Mesenteric fat pad (tissue), 1 donor: Measurements from ENCODE around the gene STAMBPL1. TPM values are rescaled to one million over a fixed set of nuclear protein-coding genes. Genes with fewer than 3 reads are reported as not detected.
"Not testable (repeated sequence)": the region's sequence is repeated elsewhere in the genome, so short reads cannot be mapped to it uniquely, and the experiment has no call there.

Experiments used
- DNase-seq: peaks from one replicate; pipeline ENCODE4 v3.0.0-alpha.2; 2020; ENCODE audit warnings: low spot score
- total RNA-seq: library from RNA; stranded (reverse); fragmentation: NEBNext Ultra II Directional; extraction: Animal tissue kit (Norgen Biotek cat#: 25700); gene quantifications from one replicate; pipeline ENCODE4 v1.2.1, GENCODE V29; 2021
- donor health status: DM: yes; HTN: yes; CAD: no.

STAMBPL1 gene
- total RNA-seq, 1 donor from 2014 or later: 5.1 TPM

- DNase-seq: no peak
Measured at GRCh38 chr10:88854684-88855083, 25.4 kb upstream of the STAMBPL1 start.

DNA sequence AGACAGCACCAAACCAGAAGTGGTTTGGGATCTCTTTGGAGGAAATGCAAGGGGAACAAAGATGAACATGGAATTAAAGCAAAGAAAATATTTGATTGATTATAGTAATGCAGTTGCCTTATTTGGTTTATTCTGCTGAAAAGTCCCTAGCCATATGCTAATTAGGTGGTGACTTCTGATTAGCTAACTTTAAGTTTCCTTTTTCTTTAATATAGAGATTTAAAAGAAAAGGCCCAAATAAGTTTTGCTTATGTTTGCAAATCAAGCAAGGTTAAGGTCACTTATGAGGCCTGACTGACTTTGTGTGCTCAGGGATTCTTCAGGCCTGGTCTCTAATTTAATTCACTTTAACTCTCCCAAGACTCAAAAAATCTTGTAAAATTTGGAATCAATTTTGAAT lies 22.2 kb upstream of the STAMBPL1 start:
- DNase-seq: no peak

- DNase-seq: no peak
Measured at GRCh38 chr10:88858491-88858890, 21.6 kb upstream of the STAMBPL1 start.

DNA sequence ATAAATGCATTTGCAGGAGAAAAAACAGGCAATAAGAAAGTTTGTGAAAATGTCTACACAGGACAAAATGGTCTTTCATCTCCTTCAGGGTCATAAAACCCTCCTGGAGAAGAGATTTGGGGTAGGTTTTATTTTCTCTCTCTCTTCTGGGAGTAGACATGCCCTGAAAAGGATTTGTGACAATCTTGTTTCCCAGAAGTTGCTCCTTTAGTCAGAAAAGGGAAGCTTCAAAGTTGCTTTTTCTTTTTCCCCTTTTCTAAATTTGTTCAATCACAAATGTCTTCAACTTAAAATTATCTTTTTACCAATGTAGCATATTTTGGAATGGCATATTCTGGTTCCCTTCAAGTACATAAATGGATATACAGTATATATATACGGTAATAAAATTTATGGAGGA lies 19.0 kb upstream of the STAMBPL1 start:
- no peak for DNase-seq

DNA sequence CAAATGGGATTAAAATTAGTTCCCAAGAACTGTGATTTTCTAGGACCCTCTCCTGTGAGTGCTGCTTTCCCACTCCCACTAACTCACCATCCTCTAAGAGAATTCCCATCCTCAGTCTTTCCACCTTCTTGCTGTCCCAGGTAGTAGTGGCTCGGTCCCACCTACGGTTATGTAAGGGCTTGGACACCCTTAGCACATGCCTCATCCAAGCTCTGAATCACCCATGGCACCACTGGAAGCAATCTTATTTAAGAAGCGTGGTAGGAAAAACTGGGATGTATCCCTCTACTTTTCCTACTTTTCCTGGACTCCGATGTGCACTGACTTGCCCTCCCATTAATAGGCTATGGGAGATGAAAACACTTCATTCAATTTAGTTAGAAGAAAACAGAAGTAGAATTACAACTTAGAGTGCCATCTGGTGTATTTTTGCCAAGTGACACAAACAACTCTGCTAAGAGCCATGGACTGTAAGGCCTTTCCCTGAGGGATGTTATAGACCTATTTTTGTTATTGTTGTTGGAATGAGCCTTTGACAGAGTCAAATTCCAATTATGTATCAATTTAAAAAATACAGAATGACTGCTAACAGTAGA lies 14.7 kb upstream of the STAMBPL1 start:
- DNase-seq: no peak

- no peak for DNase-seq
Measured at GRCh38 chr10:88866454-88866853, 13.6 kb upstream of the STAMBPL1 start.

DNA sequence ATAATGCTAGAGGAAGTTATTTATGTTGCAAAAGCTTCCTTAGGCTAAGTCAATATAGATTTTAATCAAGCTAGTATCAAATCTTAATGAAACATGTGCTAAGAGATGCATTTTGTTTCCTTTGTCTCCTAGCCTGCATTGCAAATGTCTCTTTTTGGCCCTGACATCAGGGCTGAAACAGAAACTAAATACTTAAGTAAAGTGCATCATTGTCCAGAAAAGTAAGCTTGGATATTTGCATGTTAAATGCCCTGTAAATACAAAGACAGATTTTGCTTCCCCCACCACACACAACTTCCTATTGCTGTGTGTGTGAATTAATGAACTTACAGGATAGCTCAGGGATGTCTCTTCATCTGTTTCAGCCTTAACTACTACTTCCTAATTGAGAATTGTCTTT lies 10.0 kb upstream of the STAMBPL1 start:
- DNase-seq: no peak

DNA sequence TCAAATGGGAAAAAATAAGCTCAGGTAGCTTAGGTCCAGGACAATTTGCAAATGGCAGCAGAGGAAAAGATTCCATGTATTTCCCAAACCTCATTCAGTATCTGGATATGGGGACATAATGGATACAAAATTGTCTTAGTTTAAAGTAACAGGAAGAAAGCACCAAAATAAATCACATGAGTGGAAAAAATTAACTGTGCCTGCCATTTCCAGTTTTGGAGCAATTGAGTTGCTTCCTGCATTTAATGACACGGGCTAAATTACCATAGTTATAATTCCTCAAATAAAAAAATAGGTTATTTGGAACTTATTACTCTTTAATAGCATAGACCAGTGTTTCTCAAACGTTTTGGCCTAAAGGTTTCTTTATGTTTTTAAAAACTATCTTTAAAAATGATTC lies 6.3 kb upstream of the STAMBPL1 start:
- DNase-seq: no peak

DNA sequence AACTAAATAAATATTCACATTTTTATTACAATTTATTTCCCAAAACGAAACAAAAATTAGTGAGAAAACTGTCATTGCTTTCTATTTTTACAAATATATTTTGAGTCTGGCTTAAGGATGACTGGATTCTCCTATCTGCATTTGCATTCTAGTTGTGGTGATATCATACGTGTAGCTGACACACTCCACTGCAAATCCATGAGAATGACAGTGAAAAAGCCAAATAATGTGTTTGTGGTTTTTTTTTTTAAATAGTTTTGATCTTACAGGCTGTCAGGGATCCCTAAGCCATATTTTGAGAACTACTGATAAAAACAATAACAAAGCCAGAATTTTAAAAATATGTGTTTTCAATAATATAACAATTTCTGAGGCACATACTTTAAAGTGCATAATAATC lies 5.8 kb upstream of the STAMBPL1 start:
- no peak for DNase-seq

- no peak for DNase-seq
Measured at GRCh38 chr10:88875081-88875480, 5.0 kb upstream of the STAMBPL1 start.

- DNase-seq: no peak
Measured at GRCh38 chr10:88877298-88877697, 2.7 kb upstream of the STAMBPL1 start.

DNA sequence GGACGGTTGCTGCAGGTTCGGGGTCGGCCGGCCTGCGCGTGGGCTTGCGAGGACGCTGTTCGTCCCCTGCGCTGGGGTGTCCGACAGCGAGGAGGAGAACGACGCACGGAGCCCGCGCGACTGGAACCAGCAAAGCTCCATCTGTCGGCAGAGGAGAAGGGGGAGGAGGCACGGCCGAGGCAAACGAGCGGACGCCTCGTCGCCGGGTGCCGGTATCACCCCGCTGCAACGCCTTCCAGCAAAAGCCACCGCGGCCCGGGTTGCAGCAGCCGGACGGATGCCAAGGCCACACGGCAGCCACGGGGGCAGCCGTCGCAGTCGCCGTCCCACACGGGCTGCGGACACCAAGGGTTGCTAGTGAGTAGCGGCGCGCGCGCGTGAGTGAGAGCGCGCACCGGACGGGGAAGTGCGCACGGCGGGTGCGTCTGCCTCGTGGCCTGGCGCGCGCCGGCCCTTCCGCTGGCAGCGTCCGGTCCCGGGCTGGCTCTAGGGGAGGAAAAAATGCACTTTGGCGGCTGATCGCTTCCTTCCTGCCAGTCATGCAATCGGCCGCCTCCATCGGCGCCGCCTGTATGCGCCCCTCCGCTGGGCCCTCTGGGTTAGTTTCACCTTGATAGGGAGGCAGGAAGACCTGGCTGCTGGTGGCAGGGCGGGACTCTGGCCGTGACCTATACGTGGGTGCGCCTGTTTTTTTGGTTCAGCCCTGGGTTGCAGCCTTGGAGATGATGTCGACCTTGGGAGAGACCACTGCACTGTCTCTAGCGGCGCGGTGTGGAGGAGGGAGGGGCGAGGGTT lies 434 bp downstream of the STAMBPL1 start:
- DNase-seq: peak; percentile 94

GRCh38 chr10:88881320-88881719 lies 1.3 kb downstream of the STAMBPL1 start:
- DNase-seq: no peak

DNA sequence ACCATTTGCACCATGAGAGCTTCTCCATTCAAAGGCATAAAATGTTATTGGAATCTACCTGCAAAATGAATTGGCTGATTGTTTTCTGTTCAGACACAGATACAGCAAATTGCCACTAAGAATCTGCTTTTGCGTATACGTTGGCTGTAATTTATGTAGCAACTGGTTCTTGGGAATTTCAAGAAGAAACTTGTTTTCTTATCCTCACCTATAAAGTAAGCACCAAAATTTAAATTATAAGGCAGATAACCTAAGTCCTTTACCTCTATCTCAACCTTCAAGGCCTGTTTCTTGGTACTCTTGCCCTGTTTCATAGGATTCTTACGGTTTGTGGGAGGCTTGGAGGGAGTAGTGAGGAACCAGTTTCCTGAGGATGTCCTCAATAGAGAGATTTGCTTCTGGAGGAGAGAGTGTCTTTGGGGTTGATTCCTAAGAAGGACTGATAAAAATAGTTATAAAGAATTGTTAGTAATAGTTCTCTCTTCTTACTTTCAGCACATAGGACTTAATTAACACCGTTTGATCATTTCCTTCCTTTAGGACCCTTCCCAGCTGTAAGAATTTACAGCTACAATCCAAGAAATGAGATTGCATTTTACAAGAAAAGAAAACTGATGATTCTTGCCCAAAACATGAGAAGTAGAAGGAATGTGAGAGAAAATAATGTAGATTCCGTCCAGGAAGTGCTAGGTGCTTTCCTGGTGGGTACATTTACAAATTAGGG lies 2.0 kb downstream of the STAMBPL1 start:
- DNase-seq: no peak

- DNase-seq: not testable (repeated sequence)
Measured at GRCh38 chr10:88882646-88883447, 2.8 kb downstream of the STAMBPL1 start.

DNA sequence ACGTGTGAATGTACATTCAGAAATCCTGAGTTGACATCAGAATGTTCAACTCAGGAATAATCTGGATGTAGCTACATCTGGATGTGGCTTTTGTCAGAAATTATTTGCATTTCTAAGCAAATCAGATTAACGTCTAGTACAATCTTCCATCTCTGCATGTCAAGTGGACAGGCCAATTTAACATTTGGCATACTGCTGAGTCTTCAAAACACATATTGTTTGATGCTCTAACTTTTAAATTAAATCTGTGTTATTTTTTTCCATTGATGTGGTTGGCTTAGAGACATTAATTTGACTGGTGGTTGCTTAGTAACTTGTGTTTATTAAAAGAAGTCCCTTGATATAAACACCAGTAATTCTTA lies 3.4 kb downstream of the STAMBPL1 start:
- DNase-seq: no peak

GRCh38 chr10:88886557-88886956 lies 6.5 kb downstream of the STAMBPL1 start:
- no peak for DNase-seq

DNA sequence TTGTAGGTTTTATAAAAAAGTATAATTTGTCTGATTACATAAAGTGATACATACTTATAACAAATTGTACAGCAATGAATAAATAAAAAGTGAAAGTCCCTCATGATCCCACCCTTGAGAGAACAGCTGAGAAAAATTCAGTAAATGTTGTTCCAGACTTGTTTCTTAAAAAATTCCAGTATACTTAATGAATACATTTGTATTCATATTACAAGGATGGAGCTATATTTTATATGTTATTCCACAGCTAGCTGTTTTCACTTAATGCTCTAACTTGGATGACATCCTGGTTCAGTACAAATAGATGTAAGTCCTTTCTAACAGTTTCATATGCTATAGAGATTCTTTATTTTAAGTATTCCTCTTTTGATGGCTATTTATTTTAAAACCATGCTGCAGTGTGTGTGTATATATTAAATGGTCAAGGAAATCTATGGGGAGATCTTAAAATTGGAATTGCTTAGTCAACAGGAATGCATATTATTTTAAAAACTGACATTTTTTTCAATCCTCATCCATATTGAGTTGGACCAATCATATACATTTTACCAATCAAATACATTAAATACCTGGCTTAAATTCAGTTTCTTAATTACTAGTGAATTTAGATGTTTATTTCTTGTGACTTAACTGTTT lies 8.9 kb downstream of the STAMBPL1 start:
- no peak for DNase-seq

DNA sequence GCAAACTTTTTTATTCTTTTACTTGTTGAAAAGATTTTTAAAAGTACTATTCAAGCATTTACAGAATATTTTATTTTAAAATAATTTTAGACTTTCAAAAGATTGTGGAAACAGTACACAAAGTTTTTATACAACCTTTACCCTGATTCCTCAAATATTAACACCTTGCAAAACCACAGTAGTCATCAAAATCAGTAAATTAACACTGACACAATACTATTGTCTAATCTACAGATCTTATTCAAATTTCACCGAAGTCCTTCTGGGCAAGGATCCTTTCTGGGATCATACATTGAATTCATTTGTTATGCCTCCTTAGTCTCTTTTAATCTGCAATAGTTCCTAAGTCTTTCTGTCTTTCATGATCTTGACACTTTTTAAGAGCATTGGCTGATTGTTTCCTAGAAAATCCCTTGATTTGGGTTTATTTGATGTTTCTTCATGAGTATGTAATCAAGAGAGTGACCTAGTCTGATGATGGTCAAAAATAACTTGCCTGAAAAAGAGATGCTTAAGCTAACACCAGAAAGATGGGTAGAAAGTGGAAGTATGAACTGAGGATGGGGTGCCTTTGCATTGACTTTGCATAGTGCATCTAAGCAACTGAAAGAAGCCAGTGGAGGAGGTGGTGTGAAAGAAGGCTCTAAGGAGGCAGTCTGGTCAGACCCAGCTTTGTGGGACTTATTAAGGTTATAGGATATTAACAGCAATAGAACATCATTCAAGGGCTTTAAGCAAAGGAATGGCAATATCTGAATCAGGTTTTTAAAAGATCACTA lies 9.7 kb downstream of the STAMBPL1 start:
- DNase-seq: no peak

- no peak for DNase-seq
Measured at GRCh38 chr10:88890681-88891381, 10.8 kb downstream of the STAMBPL1 start.
